Stimulated activated CD4-positive, alpha-beta T cell treated with anti-CD3 and anti-CD28 coated beads, Interleukin-12 subunit alpha, Interleukin-12 subunit beta, amount 100 ng/mL, for 4 hours (primary cell): ENCODE measurements around the gene AGRP.

Experiments
- DNase-seq: peaks from one replicate; pipeline ENCODE4 v3.0.0-alpha.2; 2020

The AGRP gene

DNA sequence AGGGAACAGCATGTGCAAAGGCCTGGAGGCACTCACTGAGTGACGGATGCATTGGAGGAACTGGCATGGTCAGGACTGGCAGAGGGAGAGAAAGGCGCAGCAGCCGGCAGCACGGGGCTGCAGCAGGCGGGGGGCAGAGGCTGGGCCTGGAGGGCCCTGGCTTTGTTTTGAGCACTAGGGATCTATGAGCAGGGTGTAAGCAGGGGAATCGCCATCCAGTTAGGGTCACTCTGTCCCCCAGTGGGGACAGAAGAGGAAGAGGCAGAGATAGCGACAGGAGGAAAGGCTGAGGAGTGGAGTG is 38.3 kb downstream of the AGRP start:
- DNase-seq: no peak

DNA sequence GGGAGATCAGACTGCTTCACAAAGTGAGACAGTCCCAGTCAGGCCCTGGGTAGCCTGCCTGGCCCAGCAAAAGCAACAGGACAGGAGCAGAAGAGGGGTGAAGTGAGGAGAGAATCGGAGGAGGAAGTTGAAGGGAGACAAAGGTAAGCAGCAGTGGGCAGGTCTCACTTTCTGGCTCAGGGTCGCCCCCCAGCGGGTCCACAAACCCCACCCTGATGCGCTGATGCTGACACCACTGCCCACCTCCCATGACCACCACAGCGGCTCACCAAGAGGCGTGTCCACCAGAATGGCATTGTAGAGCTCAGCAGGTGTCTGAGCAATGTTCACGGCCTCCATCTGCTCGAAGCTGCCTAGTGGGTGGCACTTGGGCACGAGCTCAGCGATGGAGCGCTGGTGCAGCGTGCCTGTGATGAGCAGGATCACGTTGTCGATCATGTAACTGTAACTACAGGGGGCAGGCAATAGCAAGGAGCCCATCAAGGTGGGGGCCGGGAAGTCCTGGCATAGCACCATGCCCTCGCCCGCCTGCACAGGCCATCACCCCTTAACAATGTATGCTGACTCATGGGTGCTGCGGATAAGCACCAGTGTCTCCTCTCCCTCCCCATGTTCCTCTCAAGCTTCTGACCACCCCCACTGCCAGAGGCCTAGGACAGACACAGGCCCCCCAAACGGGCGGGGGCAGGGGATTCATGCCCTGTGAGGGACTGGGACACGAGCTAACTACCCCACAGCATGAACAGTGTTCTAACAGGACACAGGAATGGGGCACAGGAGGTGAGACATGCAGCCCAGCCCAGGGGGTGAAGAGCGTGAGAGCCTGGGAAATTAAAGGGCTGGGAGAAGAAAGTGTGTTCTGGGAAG is 38.9 kb downstream of the AGRP start:
- no peak for DNase-seq

DNA sequence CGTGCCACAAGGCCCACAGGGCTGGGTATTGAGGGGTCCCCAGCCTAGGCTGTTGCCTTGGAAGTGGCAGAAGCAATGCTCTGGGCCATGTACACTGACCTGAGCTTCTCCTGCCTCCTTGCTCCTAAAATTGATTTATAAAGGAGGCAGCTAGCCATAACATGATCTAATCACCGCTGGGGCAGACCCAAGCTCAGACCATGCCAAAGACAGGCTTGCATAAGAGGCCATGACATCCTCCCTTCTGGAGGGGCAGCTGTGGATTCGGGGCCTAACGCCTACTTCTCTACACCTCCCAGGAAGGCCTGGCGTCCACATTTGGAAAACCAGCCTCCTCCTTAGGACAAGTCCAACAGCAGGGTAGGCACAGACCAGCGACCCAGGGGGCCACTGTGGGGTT is 40.1 kb downstream of the AGRP start:
- DNase-seq: no peak

DNA sequence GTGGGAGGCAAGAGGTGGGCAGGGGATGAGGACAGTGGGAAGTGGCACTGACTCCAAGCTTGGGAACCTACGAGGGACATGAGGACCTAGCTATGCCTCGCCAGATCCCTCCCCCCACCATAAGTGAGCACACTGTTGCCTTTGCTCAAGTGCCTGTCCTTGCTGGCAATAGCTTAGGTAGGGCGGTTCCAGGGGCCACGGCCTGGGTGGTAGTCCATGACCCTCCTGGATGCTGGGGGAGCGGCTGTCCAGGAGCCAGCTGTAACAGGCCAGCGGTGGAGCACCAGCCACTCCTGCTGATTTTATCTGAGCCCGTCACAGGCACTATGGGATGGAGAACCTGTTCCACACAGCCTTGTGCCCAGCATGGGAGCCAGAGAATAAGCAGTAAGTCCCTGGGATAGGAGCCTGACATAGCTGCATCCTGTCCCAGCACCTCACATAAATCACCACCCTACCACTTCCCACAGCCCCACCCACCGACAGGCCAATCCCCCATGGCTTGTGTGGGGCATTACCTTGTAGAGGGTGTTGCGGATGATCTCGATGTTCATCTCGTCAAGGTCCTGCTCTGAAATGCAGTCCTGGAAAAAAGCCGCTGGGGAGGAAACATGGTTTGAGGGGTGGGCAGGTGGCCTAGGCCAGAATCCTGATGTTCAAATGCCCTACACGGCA is 40.6 kb downstream of the AGRP start:
- DNase-seq: no peak

DNA sequence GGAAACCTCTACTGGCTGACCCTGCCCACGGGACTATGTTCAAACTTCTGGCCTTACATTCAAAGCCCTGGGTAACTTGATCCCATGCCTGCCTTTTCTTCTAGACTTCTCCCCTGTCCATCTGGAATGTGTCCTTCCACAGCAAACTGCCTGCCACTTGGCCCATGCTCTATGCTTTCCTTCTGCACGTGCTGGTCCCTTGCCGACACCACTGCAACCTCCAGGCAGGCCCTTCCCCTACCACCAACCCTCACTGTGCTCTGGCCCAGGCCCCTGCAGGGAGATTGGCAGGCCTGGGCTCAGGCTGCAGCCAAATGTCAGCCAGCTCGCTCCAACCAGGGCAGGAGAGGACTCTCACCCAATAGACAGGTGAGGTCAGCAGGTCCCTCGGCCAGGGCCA is 41.4 kb downstream of the AGRP start:
- no peak for DNase-seq

DNA sequence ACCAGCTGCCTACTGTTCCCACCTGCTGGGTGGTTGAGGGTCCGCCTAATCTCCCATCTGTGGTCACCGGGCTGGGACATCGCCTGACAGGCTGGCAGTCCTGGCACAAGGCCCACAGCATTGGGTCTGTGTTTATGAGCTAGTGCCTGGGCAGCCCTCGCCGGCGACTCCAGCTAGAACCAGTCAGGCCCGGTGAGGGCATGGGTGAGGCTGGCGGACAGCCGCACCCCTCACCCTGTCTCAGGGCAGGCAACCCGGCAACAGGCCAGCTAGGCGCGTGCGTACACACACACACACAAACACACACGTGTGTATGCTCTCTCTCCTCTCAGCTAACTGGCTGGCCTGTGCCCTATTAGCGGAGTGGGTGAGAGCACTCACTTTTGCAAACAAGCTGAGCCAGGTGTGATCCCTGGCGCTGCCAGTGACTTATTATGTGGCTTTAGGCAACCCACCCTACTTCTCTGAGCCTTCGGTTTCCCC is 42.0 kb downstream of the AGRP start:
- DNase-seq: no peak

DNA sequence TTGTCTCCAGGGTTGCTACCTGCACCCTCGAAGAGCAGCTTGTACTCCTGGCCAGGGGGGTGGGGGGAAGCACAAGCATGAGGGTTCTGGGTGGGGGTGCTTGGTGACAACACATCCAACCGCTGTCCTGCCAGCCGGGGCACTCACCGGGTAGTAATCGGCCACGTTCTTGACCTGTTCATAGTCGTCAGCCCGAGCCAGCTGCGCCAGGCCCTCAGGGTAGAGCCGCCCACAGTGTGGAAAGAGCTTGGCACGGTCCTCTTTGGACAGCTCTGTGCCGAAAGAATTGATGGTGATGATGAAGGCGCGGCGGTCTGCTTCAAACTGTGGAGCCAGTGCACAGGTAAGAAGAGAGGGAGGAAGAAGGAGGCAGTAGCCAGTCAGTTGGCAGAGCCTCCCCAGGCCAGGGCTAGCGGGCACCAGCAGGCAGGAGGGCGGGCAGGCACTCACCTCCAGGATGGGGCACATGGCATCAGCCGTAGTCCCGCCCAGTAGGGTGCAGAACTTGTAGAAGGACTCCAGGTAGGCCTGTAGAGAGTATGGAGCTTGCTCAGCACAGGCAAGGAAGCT is 44.4 kb downstream of the AGRP start:
- DNase-seq: no peak

DNA sequence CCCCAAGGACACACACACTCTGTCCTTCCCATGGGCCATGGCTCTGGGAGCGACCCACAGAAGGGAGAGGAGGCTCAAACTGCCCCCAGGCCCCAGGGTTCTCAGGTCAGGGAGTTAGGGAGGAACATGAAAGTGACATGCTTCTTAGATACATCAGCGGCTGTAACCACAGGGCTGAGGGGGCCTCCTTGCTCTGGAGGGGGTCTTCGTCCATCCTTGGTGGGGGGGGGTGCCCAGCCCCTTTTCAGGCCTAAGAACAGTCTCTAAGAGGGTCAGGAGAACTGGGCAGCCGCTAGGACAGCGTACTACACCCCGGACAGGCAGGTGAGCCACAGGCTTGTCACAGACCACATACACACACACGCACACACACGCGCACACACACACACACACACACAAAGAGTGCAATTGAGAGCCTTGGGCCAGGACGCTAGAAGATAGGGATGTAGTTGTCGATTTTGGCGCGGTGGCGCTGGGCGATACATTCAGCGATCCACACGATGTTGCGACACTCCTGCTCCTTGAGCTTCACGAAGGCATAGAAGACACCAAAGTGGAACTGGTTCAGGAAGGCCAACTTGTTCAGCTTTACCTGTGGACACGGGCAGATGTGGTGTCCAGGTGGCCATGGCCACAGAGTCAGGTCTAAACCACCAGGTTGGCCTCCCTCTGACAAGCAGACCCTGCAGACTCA is 45.1 kb downstream of the AGRP start:
- no peak for DNase-seq

DNA sequence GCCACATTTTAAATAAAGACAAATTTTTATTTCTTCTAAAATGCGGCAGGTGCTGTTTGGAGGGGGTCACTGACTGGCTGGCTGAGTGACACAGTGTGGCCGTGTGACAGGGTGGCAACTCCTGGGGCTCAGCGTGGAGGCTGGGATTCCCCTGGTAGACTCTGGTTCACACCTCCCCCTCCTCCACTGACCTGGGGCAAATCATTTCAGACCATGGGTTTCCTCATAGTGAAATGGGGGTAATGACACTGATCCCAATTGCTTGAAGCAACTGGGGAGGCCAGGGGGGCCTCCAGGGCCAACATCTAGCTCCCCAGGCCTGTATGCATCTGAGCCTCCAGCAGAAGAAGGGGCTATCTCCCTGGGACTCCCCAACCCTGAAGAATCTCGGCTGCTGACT is 45.8 kb downstream of the AGRP start:
- no peak for DNase-seq

DNA sequence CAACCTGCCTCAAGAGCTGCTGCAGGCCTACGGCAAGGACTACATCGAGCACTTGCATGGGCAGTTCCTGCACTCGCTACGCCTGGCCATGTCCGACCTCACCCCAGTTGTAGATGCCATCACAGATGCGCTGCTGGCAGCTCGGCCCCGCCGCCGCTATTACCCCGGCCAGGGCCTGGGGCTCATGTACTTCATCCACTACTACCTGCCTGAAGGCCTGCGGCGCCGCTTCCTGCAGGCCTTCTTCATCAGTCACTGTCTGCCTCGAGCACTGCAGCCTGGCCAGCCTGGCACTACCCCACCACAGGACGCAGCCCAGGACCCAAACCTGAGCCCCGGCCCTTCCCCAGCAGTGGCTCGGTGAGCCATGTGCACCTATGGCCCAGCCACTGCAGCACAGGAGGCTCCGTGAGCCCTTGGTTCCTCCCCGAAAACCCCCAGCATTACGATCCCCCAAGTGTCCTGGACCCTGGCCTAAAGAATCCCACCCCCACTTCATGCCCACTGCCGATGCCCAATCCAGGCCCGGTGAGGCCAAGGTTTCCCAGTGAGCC is 46.6 kb downstream of the AGRP start:
- no peak for DNase-seq

DNA sequence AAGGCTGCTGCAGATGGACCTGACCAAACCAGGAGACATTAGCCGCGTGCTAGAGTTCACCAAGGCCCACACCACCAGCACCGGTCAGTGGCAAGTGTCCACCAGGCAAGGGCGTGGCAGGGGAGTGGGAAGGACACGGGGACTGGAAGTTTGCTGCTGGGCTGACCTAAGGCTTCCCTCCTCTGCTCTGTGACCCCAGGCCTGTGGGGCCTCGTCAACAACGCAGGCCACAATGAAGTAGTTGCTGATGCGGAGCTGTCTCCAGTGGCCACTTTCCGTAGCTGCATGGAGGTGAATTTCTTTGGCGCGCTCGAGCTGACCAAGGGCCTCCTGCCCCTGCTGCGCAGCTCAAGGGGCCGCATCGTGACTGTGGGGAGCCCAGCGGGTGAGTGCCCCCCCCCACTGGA is 47.6 kb downstream of the AGRP start:
- DNase-seq: no peak

DNA sequence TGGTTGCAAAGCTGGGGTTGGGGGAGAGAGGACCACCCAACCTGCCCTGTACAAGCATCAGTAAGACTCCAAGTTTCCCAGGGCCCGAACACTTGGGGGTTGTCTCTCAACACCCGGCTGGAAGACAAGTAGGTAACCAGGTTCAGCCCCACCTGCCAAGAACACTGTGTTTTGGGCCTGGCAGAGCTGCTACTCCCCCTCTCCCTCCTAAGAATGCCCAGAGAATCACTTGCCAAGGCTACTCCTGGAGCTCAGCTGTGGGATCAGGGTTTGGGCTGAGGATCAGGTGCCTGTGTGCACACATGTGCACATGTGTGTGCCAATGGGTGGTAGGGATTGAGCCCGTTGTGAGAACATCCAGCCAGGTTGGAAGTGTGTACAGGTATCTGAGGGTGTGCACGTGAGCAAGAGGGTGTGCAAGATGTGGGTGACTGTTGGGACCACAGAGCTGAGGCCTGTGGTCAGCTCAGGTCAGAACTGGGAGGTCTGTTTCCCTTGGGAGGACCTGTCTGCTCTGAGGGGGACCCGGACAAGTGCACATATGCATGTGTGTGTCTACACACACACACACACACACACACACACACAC is 50.1 kb downstream of the AGRP start:
- no peak for DNase-seq
